Measurements from ENCODE around the gene IRS1. TPM values are rescaled to one million over a fixed set of nuclear protein-coding genes. Genes with fewer than 3 reads are reported as not detected.

The IRS1 gene
- total RNA-seq, 1 donor from 2014 or later, result 11.3 TPM

DNA sequence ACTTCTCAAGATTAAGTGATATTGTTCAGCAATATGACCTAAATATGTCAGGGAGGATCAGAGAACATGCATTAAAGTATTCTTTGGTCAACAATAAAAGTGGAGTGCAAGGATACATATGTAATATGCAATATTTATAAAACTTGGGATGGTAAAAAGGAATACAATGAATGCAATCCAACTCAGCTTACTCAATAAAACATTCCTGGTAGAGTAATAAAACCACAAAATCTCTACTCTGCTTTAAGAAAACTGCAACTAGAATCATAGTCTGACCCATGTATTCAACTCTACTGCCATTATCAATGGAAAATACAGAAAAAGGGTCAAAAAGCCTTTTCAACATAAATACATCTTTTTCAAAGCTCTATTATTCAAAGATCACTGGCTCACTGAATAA, 11.6 kb downstream of the IRS1 start:
- Histone ChIP-seq H3K4me1 (peaks cover 28% of the 10 kb centered on the region), H3K27ac (no peak overlapping the region), H3K9me3 (no peaks in the 10 kb centered on the region), H3K36me3 (no peaks in the 10 kb centered on the region), H3K4me3 (no peak overlapping the region), H3K27me3 (ENCODE audit: low read depth) (no peaks in the 10 kb centered on the region)
- intact Hi-C loops (cut with DNase I), result no loop called here
- ATAC-seq, result no peak
- DNase-seq, result no peak
- TF ChIP-seq, protein P1, sequence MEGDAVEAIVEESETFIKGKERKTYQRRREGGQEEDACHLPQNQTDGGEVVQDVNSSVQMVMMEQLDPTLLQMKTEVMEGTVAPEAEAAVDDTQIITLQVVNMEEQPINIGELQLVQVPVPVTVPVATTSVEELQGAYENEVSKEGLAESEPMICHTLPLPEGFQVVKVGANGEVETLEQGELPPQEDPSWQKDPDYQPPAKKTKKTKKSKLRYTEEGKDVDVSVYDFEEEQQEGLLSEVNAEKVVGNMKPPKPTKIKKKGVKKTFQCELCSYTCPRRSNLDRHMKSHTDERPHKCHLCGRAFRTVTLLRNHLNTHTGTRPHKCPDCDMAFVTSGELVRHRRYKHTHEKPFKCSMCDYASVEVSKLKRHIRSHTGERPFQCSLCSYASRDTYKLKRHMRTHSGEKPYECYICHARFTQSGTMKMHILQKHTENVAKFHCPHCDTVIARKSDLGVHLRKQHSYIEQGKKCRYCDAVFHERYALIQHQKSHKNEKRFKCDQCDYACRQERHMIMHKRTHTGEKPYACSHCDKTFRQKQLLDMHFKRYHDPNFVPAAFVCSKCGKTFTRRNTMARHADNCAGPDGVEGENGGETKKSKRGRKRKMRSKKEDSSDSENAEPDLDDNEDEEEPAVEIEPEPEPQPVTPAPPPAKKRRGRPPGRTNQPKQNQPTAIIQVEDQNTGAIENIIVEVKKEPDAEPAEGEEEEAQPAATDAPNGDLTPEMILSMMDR (IDR thresholded peaks at IDR 0.05), result no peak

GRCh38 chr2:226783885-226784284, 15.7 kb downstream of the IRS1 start:
- peaks cover 8% of the 10 kb centered on the region for H3K4me1 ChIP-seq
- no peaks in the 10 kb centered on the region for H3K36me3 ChIP-seq
- H3K27me3 ChIP-seq (ENCODE audit: low read depth), result no peaks in the 10 kb centered on the region
- no peak overlapping the region for H3K4me3 ChIP-seq
- no peak overlapping the region for H3K27ac ChIP-seq
- DNase-seq, result no peak
- H3K9me3 ChIP-seq, result no peaks in the 10 kb centered on the region
- intact Hi-C loops (cut with DNase I), result no loop called here
- ATAC-seq, result no peak
- TF ChIP-seq, protein P1 (IDR thresholded peaks at IDR 0.05), result no peak

DNA sequence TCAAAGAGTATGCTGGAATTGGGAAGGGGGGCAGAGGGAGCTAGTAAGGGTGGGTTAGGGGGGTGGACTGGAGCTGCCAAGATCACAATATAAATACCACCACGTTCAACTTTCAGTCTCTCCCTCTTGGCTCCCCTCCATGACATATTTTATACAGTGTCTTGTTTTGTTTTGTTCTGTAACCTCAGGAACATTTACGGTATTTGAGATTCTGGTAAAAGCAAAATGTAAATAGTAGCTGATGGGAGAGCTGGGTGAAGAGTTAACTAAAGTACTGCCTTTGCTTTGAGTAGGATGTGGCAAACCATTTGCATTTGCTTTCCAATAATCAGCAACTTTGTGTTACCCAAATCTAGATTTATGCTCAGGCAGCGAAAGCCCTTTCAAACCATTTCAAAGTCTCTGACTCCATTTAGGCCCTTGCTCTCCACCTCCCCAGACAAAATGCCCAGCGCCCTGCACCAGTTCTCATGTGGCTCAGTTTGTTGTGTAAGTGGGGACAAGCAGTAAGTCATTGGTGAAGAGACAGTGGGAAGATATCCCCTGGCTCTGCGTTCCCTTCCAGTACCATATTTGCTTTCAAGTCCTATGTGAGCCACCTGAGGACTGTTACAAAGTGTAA, 17.4 kb downstream of the IRS1 start:
- DNase-seq (no peak), ATAC-seq (peak; percentile 49 to 64)
- intact Hi-C loops (cut with DNase I), result no loop called here
- Histone ChIP-seq H3K4me3 (no peak overlapping the region), H3K4me1 (peaks cover 8% of the 10 kb centered on the region), H3K27ac (no peak overlapping the region), H3K9me3 (no peaks in the 10 kb centered on the region), H3K36me3 (no peaks in the 10 kb centered on the region), H3K27me3 (ENCODE audit: low read depth) (no peaks in the 10 kb centered on the region)
- TF ChIP-seq, protein P1 (IDR thresholded peaks at IDR 0.05), result no peak

- Histone ChIP-seq H3K27ac (no peak overlapping the region), H3K9me3 (no peaks in the 10 kb centered on the region), H3K4me3 (no peak overlapping the region), H3K36me3 (no peaks in the 10 kb centered on the region), H3K27me3 (ENCODE audit: low read depth) (no peaks in the 10 kb centered on the region), H3K4me1 (peaks cover 8% of the 10 kb centered on the region)
- no peak for ATAC-seq
- intact Hi-C loops (cut with DNase I), result no loop called here
- DNase-seq, result no peak
- TF ChIP-seq, protein P1 (IDR thresholded peaks at IDR 0.05), result no peak
These were observed 19.2 kb downstream of the IRS1 start for GRCh38 chr2:226780431-226780830.

- intact Hi-C loops (cut with DNase I), result no loop called here
- Histone ChIP-seq H3K27ac (no peak overlapping the region), H3K36me3 (no peaks in the 10 kb centered on the region), H3K4me1 (peaks cover 21% of the 10 kb centered on the region), H3K27me3 (ENCODE audit: low read depth) (no peaks in the 10 kb centered on the region), H3K4me3 (no peak overlapping the region), H3K9me3 (peaks cover 8% of the 10 kb centered on the region)
- no peak for ATAC-seq
- TF ChIP-seq, protein P1 (IDR thresholded peaks at IDR 0.05), result no peak
- DNase-seq, result no peak
These were observed 22.0 kb downstream of the IRS1 start for GRCh38 chr2:226777611-226778010.
